ENCODE measurements around the gene ST8SIA4.

DNA sequence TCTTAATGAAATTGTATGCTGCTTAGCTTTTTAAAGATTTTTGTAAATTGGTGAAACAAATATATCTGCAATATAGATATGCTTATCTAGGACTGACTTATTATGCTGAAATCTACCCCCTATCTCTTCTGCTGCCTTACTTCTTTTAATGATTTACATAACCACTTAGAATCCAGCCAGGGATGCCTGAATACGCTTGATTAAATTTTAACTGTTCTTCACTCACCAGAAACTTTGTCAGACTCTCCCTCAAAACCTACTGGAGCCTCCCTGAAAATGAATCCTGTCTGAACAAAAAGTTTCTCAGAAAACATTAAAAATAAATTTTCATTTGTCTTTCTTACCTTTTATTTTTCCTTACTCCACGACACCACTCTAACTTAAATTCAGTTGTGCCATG, 111.7 kb downstream of the ST8SIA4 start:
- TF ChIP-seq, protein P1, sequence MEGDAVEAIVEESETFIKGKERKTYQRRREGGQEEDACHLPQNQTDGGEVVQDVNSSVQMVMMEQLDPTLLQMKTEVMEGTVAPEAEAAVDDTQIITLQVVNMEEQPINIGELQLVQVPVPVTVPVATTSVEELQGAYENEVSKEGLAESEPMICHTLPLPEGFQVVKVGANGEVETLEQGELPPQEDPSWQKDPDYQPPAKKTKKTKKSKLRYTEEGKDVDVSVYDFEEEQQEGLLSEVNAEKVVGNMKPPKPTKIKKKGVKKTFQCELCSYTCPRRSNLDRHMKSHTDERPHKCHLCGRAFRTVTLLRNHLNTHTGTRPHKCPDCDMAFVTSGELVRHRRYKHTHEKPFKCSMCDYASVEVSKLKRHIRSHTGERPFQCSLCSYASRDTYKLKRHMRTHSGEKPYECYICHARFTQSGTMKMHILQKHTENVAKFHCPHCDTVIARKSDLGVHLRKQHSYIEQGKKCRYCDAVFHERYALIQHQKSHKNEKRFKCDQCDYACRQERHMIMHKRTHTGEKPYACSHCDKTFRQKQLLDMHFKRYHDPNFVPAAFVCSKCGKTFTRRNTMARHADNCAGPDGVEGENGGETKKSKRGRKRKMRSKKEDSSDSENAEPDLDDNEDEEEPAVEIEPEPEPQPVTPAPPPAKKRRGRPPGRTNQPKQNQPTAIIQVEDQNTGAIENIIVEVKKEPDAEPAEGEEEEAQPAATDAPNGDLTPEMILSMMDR (IDR thresholded peaks at IDR 0.05; ENCODE audit: low read length) = no peak
- TF ChIP-seq EZH2 (IDR thresholded peaks at IDR 0.05; ENCODE audit: borderline replicate concordance, low read length) = no peak

All from OCI-LY1 (cell line).